ENCODE measurements around the gene TFPI.

The TFPI gene

DNA sequence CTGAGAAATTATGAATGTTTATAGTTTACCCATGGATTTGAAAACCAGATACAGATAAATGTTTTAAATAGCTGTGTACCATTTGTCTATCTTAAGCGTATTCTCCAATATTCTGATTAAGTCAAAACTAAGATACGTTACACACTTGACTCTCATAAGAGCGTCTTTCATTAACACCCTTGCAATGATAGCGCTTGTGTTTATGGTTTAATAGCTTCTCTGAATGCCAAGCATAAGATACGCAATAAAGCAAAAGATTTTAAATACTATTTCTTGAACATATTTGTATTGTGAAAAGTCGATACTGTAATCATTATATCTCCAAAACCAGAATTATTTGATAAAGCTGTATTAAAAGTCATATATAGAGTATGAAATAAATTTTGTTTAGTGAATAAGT is 109.2 kb downstream of the TFPI start:
- TF ChIP-seq, protein P1, sequence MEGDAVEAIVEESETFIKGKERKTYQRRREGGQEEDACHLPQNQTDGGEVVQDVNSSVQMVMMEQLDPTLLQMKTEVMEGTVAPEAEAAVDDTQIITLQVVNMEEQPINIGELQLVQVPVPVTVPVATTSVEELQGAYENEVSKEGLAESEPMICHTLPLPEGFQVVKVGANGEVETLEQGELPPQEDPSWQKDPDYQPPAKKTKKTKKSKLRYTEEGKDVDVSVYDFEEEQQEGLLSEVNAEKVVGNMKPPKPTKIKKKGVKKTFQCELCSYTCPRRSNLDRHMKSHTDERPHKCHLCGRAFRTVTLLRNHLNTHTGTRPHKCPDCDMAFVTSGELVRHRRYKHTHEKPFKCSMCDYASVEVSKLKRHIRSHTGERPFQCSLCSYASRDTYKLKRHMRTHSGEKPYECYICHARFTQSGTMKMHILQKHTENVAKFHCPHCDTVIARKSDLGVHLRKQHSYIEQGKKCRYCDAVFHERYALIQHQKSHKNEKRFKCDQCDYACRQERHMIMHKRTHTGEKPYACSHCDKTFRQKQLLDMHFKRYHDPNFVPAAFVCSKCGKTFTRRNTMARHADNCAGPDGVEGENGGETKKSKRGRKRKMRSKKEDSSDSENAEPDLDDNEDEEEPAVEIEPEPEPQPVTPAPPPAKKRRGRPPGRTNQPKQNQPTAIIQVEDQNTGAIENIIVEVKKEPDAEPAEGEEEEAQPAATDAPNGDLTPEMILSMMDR (IDR thresholded peaks at IDR 0.05) = no peak

DNA sequence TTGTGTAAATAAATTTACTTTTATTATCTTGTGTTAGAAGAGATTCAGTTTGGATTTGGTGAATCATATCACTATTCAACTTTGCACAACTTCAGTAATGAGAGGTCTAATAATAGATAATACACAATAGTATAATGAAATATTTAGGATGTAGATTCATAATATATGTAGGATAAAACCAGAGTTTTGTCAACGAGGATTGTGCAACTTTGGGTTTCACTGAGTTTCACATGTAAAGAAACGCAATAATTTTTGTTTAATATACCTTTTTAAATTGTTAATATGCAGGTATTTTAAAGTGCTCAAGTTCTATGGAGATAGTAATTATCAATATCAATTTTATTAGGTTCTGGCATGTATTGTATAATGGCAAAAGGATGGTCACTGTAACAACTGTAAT is 111.5 kb downstream of the TFPI start:
- TF ChIP-seq, protein P1 (IDR thresholded peaks at IDR 0.05) = no peak; the same call in 1 of the 2 replicates

DNA sequence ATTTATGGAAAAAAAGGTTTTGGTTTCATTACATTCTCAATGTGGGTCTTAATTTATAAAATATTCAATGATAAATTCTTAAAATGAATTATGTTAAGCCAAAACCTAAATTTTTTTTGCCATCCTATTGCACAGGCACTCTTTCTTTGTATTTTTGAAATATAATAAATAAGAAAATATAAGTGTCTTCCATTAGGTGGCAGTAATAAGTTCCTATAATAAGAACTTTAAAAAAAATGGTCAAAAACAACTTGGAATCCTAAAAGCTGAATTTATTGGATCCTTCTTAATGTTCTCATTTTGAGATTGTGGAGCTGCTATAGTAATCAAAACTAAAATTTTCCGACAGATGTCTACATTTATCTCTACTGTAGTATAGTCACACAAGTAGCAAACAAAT is 111.9 kb downstream of the TFPI start:
- TF ChIP-seq, protein P1 (IDR thresholded peaks at IDR 0.05) = peak; percentile 35; the same call in 1 of the 2 replicates

DNA sequence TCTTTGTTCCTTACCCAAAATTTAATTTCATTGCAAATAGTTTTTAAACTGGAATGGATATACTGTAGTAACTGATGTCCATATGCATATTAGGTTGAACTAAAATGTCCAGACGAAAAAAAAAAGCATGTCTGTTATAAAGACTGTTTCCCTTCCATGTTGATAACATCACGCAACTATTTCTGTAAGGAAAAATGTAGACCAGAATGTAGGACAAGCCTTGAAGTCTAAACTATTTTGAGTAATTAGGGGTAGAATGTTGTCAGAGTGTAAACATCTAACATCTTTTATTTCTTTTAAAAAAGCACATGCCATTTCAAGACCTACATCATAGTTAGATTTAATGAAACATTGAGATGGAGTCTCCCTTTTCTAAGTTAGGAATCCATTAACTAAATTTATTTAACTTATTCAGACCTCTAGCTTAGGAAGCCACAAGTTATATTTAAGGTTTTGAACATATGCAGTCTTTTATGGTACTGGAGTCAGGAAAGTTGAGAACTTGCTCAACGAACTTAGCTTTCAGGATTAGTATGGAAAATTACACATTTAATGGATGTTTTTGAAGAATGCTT is 114.0 kb downstream of the TFPI start:
- TF ChIP-seq, protein P1 (IDR thresholded peaks at IDR 0.05) = no peak

DNA sequence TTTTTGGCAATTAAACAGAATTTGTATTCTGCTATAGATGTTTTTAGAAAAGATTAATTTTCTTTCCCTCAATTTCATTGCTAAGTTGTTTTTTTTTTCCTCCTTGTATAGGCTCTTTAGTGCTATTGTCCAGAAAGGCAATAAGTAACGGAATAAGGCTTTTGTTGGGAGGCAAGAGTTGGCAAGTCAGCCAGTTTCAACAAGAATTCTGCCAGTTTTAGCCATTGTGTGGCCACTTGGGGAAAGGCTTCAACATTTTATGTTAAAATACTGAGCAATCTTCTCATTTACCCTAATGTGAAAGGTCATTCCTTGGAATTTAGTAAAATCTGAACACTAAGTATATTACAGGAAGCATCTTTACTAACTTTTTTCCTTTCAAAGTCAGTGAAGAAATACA is 115.8 kb downstream of the TFPI start:
- TF ChIP-seq, protein P1 (IDR thresholded peaks at IDR 0.05) = no peak

DNA sequence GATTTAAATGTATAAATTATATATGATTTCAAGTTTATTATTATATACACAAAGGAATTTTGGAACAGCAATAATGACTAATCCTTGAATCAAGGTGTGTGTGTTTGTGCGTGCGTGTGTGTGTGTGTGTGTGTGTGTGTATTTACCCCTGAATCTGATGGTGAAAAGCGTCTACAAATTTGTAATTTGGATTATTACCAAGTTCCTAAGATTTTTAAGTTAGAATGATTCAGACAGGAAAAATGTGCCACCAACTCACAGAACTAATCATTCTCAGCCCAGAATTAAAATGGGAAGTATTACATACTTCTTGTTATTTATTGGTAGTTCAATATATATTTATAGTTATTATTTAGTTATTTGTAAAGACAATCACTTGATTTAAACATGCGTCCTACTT is 118.5 kb downstream of the TFPI start:
- TF ChIP-seq, protein P1 (IDR thresholded peaks at IDR 0.05) = no peak

DNA sequence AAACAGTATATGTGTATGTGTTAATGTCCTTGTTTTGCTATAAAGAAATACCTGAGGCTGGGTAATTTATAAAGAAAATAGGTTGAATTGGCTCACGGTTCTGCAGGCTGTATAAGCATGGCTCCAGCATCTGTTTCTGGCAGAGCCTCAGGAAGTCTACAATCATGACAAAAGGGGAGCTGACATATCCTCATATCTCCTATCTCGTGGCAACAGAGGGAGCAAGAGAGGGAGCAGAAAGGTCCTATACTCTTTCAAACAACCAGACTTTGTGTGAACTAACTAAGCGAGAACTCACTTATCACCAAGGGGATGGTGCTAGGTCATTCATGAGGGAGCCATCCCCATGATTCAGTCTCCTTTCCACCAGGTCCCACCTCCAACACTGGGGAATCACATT is 119.2 kb downstream of the TFPI start:
- TF ChIP-seq, protein P1 (IDR thresholded peaks at IDR 0.05) = no peak

DNA sequence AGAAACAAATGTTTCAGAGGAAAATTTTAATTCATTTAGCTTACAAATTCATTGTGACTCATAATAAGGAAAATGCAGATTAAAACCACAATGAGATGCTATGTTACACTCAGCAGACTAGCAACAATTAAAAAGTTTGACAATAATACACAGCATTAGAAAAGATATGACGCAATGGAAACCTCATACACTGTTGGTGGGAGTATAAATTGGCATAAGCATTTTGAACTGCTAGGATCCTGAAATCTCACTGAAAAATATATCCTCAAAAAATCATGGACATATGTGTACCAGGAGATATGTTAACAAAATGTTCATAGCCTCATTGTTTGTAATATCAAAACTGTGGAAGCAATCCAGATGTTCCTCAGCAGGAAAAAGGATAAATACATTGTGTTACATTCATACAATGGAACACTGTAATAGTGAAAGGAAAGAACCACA is 119.9 kb downstream of the TFPI start:
- TF ChIP-seq, protein P1 (IDR thresholded peaks at IDR 0.05) = no peak
